CD4-positive, alpha-beta T cell treated with Interleukin-6 for 4 hours (primary cell): ENCODE measurements around the gene POM121.
"Not testable (repeated sequence)": the region's sequence is repeated elsewhere in the genome, so short reads cannot be mapped to it uniquely, and the experiment has no call there.

Source experiments
- DNase-seq: peaks from one replicate; pipeline ENCODE4 v3.0.0-alpha.2; 2020; ENCODE audit warnings: mixed read lengths

POM121 gene

DNA sequence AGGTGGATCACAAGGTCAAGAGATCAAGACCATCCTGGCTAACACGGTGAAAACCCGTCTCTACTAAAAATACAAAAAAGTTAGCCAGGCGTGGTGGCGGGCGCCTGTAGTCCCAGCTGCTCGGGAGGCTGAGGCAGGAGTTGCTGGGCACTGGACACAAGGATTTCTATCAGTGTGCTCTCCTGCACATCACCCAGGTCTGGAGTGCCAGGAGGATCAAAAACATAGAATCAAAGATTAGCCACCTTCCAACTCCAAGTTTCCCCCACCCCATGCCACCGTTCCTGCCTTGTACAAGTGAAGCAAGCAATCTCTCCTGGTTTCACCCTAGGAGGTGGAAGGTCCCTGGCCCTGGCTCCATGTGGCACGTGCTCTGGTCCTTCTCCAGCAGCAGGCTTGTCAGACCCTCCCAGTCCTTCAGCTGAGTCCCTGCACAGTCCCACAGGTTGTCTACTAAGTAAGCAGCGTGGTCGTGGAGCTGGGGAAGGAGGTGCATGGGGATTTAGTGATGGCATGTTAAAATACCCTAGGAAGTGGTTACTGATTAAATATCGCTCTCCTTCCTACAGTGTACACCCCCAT, 73.1 kb downstream of the POM121 start:
- DNase-seq: not testable (repeated sequence)
